Mononuclear cell (primary cell): Measurements from ENCODE around the gene SBSN. TPM values are rescaled to one million over a fixed set of nuclear protein-coding genes. Genes with fewer than 3 reads are reported as not detected.

ENCODE experiments used
- H3K27me3 ChIP-seq: 2 replicates; pipeline ENCODE4 v1.6.0; 2011; ENCODE audit warnings: low read length, control low read depth; ENCODE audit not compliant: insufficient read depth
- H3K4me1 ChIP-seq: 2 replicates; pipeline ENCODE4 v1.5.1; 2011; ENCODE audit warnings: mild to moderate bottlenecking, low read length, control low read depth; ENCODE audit not compliant: insufficient read depth
- H3K4me3 ChIP-seq: 2 replicates; pipeline ENCODE4 v1.5.1; 2011; ENCODE audit warnings: mild to moderate bottlenecking, low read length, moderate library complexity
- H3K9me3 ChIP-seq: 2 replicates; pipeline ENCODE4 v1.5.1; 2011; ENCODE audit warnings: low read depth, mild to moderate bottlenecking, control low read depth, low read length
- total RNA-seq: library from RNA; depleted of rRNA; stranded (reverse); fragments of >200 nt; gene quantifications from one replicate; pipeline ENCODE4 v1.2.3, GENCODE V29; 2012

The SBSN gene, protein sequence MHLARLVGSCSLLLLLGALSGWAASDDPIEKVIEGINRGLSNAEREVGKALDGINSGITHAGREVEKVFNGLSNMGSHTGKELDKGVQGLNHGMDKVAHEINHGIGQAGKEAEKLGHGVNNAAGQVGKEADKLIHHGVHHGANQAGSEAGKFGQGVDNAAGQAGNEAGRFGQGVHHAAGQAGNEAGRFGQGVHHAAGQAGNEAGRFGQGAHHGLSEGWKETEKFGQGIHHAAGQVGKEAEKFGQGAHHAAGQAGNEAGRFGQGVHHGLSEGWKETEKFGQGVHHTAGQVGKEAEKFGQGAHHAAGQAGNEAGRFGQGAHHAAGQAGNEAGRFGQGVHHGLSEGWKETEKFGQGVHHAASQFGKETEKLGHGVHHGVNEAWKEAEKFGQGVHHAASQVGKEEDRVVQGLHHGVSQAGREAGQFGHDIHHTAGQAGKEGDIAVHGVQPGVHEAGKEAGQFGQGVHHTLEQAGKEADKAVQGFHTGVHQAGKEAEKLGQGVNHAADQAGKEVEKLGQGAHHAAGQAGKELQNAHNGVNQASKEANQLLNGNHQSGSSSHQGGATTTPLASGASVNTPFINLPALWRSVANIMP
- total RNA-seq, result not detected

DNA sequence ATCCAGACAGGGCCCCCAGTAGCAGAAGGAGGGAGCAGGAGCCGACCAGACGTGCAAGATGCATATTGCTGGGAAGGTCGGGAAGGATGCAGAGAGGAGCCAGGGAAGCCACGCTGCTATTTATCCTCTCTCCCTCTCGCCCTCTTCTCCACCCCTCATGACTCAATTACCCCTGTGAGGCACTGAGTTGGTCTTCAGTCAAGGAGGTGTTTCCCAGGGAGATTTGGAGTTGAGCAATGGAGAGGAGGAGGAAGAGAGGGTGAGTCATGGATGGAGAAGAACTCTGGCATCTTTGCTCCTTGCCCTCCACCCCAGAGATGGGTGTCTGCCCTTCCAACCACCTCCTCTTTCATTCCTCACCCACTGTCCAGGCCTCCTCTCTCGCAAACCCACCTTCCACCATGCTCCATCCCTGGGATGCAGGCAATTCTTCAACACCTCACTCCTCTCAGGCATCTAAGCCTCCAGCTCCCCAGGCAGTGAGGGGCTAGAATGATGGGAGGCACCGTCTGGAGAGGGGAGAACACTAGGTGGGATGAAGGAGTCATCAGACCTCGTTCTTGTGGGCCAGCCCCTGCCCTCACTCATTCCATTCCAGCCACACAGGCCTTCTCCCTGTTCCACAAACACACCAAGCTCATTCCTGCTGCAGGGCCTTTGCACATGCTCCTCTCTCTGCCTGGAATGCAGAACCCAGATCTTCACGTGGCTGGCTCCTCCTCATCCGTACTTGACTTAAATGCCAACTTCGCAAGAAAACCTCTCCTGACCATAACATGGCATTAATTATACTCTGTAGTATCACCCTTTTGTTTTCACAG, at the start of gene SBSN:
TSS of gene SBSN (minus strand) at position 94 of the 821 bp plus-strand sequence. CDS start at position 64, 30 bp downstream.
- H3K4me1 ChIP-seq, result peaks cover 3% of the 10 kb centered on the region
- H3K9me3 ChIP-seq, result no peaks in the 10 kb centered on the region
- no peak within 1 kb of the TSS for H3K4me3 ChIP-seq
- peaks cover 3% of the 10 kb centered on the region for H3K27me3 ChIP-seq

DNA sequence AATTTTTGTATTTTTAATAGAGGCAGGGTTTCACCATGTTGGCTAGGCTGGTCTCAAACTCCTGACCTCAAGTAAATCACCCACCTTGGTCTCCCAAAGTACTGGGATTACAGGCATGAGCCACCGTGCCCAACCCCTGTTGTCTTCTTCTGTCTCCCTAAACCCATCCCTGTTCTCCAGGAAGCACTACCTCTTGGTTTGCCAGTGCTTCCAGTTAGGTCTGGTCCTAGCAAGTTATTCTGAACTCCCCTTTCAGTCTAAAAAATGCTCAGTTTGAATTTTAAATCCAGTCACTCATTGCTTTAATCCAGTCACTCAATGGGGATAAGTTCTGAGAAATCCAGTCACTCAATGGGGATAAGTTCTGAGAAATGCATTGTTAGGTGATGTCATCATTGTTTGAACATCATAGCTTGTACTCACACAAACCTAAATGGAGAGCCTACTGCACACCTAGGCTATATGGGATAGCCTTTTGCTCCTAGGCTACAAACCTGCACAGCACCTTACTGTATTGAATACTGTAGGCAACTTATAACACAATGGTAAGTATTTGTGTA, 43.4 kb upstream of the SBSN start:
- Histone ChIP-seq H3K9me3 (peaks cover 12% of the 10 kb centered on the region), H3K4me1 (no peaks in the 10 kb centered on the region), H3K4me3 (no peak overlapping the region), H3K27me3 (no peaks in the 10 kb centered on the region)

DNA sequence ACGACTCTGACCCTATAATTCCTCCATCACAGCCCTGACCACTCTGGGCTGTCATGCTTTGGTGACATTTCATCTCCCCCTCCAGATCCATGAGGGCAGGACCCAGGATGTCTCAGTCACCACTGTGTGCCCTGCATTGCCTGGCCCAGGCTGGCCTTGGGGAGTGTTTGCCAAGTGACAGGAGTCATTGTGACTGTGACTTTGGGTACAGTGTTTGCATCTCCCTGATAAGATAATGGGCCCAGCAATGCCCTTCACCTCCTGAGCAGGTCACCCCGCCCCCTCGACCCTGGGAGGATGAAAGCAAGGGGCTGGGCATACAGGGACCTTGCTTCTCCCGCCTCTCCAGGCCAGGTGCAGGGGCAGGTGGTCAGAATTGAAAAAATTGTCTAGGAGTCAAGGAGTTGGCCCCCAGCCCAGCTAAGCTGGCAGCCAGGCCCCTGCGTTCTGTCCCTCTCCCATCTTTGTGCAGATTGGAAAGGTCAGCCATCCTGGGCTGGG, 41.2 kb upstream of the SBSN start:
- H3K27me3 ChIP-seq, result no peaks in the 10 kb centered on the region
- no peaks in the 10 kb centered on the region for H3K9me3 ChIP-seq
- no peaks in the 10 kb centered on the region for H3K4me1 ChIP-seq
- H3K4me3 ChIP-seq, result no peak overlapping the region

DNA sequence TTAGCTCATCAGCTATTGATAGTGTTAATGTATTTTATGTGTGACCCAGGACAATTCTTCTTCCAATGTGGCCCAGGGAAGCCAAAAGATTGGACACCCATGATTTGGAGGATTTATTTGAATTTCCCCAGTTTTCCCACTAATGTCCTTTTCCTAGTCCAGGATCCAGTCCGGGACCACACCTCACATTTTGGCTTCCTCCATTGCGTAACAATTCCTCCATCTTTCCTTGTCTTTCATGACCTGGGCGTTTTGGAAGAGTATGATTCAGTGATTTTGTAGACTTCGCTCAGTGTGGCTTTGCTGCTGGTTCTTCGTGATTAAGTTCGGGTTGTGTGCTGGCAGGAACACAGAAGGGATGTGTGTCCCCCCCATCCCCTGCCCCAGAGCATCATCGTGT, 38.6 kb upstream of the SBSN start:
- H3K27me3 ChIP-seq, result no peaks in the 10 kb centered on the region

GRCh38 chr19:35565016-35565856, 37.1 kb upstream of the SBSN start:
- H3K27me3 ChIP-seq, result no peaks in the 10 kb centered on the region
- no peak overlapping the region for H3K4me3 ChIP-seq
- no peaks in the 10 kb centered on the region for H3K4me1 ChIP-seq
- H3K9me3 ChIP-seq, result no peaks in the 10 kb centered on the region

More for the DNA sequence above, 38.6 kb upstream of the SBSN start:
- H3K4me1 ChIP-seq, result no peaks in the 10 kb centered on the region
- no peaks in the 10 kb centered on the region for H3K9me3 ChIP-seq
- H3K4me3 ChIP-seq, result no peak overlapping the region

GRCh38 chr19:35563207-35563829, 35.2 kb upstream of the SBSN start, which contains the start of gene ATP4A:
Gene ATP4A (minus strand): TSS chr19:35563658. CDS start chr19:35563629, 29 bp downstream.
- peaks cover 12% of the 10 kb centered on the region for H3K27me3 ChIP-seq
- H3K4me1 ChIP-seq, result peaks cover 8% of the 10 kb centered on the region
- H3K4me3 ChIP-seq, result no peak within 1 kb of the TSS
- H3K9me3 ChIP-seq, result no peaks in the 10 kb centered on the region

- no peaks in the 10 kb centered on the region for H3K9me3 ChIP-seq
- H3K4me3 ChIP-seq, result no peak overlapping the region
- peaks cover 14% of the 10 kb centered on the region for H3K27me3 ChIP-seq
- peaks cover 12% of the 10 kb centered on the region for H3K4me1 ChIP-seq
These were observed 34.7 kb upstream of the SBSN start for GRCh38 chr19:35562776-35563175.

- Histone ChIP-seq H3K27me3 (peaks cover 16% of the 10 kb centered on the region), H3K4me1 (peaks cover 12% of the 10 kb centered on the region), H3K9me3 (no peaks in the 10 kb centered on the region), H3K4me3 (no peak overlapping the region)
These were observed 34.2 kb upstream of the SBSN start for GRCh38 chr19:35562336-35562735.

GRCh38 chr19:35561436-35561835, 33.3 kb upstream of the SBSN start:
- Histone ChIP-seq H3K27me3 (peaks cover 16% of the 10 kb centered on the region), H3K4me3 (no peak overlapping the region), H3K4me1 (peaks cover 12% of the 10 kb centered on the region), H3K9me3 (no peaks in the 10 kb centered on the region)

DNA sequence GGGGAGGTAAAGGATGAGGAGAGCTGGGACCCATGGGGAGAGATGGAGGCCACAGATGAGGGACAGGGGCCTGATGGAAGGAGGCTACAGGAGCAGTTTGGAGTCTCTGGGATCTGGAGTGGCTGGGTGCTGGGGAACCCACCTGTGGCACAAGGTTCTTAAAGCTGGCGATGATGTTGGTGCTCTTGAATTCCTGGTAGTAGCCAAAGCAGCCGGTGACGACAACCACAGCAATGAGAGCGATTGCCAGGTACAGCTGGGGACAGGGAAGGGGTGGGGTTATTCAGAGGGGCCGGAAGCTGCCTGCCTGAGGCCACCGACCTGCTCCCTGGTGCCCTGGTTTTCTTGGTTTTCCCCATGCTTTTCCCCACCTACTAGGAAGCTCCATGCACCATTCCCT, 32.6 kb upstream of the SBSN start:
- Histone ChIP-seq H3K27me3 (peaks cover 16% of the 10 kb centered on the region), H3K9me3 (no peaks in the 10 kb centered on the region), H3K4me1 (peaks cover 12% of the 10 kb centered on the region), H3K4me3 (no peak overlapping the region)

DNA sequence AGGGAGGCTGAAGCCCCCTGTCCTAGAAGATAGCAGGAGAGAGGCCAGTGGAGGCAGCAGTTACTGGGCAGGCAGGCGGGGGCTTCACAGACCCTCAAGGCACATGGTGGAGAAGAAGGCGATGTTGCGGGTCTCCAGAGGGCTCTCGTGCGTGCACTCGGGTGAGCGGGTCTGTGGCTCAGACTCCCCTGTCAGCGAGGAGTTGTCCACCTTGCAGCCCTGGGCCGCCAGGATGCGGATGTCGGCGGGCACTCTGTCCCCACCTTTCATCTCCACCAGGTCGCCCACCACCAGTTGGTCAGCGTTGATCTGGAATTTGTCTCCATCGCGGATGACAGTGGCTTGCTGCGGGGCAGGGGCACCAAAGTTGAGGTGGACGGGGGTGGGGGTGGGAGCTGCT, 32.2 kb upstream of the SBSN start:
- Histone ChIP-seq H3K9me3 (no peaks in the 10 kb centered on the region), H3K4me1 (peaks cover 12% of the 10 kb centered on the region), H3K27me3 (peaks cover 16% of the 10 kb centered on the region), H3K4me3 (no peak overlapping the region)

GRCh38 chr19:35559781-35560180, 31.7 kb upstream of the SBSN start:
- Histone ChIP-seq H3K4me1 (peaks cover 12% of the 10 kb centered on the region), H3K27me3 (peaks cover 16% of the 10 kb centered on the region), H3K4me3 (no peak overlapping the region), H3K9me3 (no peaks in the 10 kb centered on the region)

DNA sequence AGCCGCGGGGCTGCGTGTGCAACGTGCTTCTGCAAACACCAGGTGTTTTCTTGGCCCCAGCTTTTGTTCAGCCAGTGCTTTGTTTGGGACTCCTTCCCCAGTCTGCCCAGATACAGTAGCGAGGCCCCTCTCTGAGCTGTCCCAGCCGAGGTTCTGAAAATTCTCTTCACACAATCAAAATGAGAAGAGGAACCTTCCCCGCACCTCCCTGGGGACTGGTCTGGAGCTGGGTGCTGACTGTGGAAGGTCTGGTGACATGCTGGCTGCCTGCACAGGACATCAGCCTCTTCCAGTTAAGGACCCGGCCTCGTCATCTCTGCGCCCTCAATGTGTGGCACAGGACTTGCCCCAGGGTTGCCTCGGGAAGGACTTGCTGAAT, 31.2 kb upstream of the SBSN start:
- H3K4me3 ChIP-seq, result no peak overlapping the region
- H3K27me3 ChIP-seq, result peaks cover 16% of the 10 kb centered on the region

More for the DNA sequence above, 31.2 kb upstream of the SBSN start:
- Histone ChIP-seq H3K9me3 (no peaks in the 10 kb centered on the region), H3K4me1 (peaks cover 12% of the 10 kb centered on the region)
